ENCODE results near the gene MACROD2.

DNA sequence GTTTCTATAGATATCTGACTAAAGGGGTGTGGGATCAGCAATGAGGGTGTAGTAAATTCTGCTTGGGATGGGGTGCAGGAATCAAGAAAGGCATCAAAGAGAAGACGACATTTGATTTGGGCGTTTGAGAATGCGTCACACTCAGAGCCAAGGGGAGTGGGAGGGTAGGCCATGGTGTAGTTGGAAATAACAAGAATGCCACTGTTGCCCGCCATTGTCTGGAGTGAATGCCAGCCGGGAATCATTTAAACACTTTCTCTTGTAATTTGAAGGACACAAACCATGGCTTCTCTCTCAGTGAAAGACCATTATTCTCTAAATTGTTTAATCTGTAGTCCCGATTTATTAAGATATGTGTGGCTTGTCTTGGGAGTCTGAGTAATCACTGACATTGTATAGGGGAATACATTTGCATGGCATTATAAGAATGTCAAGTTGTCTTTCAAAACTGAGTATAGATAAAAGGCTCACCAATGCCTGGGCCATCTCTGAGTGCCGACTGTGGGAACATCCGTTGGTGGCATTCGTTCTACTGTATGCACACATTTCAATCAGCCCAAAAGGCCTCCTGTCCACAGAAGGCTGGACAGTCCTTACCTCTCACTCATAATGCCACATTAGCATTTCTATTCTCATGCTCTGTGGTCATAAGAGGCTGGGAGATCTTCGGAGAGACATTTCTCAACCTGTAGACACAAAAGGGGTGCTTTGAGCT, 1800.1 kb downstream of the MACROD2 start:
- no peak for TF ChIP-seq EZH2 (IDR thresholded peaks at IDR 0.05; ENCODE audit: low read length)
- TF ChIP-seq, protein P1, sequence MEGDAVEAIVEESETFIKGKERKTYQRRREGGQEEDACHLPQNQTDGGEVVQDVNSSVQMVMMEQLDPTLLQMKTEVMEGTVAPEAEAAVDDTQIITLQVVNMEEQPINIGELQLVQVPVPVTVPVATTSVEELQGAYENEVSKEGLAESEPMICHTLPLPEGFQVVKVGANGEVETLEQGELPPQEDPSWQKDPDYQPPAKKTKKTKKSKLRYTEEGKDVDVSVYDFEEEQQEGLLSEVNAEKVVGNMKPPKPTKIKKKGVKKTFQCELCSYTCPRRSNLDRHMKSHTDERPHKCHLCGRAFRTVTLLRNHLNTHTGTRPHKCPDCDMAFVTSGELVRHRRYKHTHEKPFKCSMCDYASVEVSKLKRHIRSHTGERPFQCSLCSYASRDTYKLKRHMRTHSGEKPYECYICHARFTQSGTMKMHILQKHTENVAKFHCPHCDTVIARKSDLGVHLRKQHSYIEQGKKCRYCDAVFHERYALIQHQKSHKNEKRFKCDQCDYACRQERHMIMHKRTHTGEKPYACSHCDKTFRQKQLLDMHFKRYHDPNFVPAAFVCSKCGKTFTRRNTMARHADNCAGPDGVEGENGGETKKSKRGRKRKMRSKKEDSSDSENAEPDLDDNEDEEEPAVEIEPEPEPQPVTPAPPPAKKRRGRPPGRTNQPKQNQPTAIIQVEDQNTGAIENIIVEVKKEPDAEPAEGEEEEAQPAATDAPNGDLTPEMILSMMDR (optimal IDR thresholded peaks at IDR 0.05 in 1 of 3, IDR thresholded peaks at IDR 0.05 in 1 of 3, conservative IDR thresholded peaks at IDR 0.05 in 1 of 3; ENCODE audit: extremely low read depth in 1 of 3, insufficient read depth in 2 of 3, low read length in 3 of 3), result no peak
